H1 (cell line): ENCODE results near the gene HSD17B1. TPM values are rescaled to one million over a fixed set of nuclear protein-coding genes. Genes with fewer than 3 reads are reported as not detected.

Experiments used
- BRCA1 ChIP-seq: IDR thresholded peaks from 2 replicates; pipeline ENCODE4 v1.6.1; 2012; ENCODE audit warnings: low read depth, low read length, improper control_type of control experiment
- CBX5 ChIP-seq: fragments of 300-800, 300-1000 bp; sonication (generic); IDR thresholded peaks from 2 replicates; pipeline ENCODE4 v1.7.1; 2016; ENCODE audit warnings: antibody characterized with exemption, low read length, low read depth
- EP300 ChIP-seq, 2 experiments: IDR thresholded peaks; 1 replicate in 1 of 2; 2 replicates in 1 of 2; pipeline ENCODE4 v1.6.1; 2011 to 2012; ENCODE audit warnings: low read depth in 2 of 2, low read length in 2 of 2, mild to moderate bottlenecking in 2 of 2, borderline replicate concordance in 1 of 2, inconsistent platforms in 1 of 2, moderate library complexity in 1 of 2
- JUND ChIP-seq: IDR thresholded peaks from 2 replicates; pipeline ENCODE4 v1.6.1; 2011; ENCODE audit warnings: mild to moderate bottlenecking, improper control_type of control experiment, low read length
- KDM4A ChIP-seq: IDR thresholded peaks from one replicate; pipeline ENCODE4 v1.7.1; 2012; ENCODE audit warnings: low read depth, mild to moderate bottlenecking, moderate library complexity, low read length, inconsistent platforms; ENCODE audit not compliant: severe bottlenecking
- NRF1 ChIP-seq: IDR thresholded peaks from 2 replicates; pipeline ENCODE4 v1.6.1; 2011; ENCODE audit warnings: mild to moderate bottlenecking, low read depth, low read length, improper control_type of control experiment
- SAP30 ChIP-seq: fragments of 300-600 bp; sonication (generic); IDR thresholded peaks from 2 replicates; pipeline ENCODE4 v1.7.1; 2012; ENCODE audit warnings: low read length, moderate library complexity, mild to moderate bottlenecking, inconsistent platforms; ENCODE audit not compliant: insufficient read depth, insufficient replicate concordance
- SIRT6 ChIP-seq: IDR thresholded peaks from one replicate; pipeline ENCODE4 v1.7.1; 2012; ENCODE audit warnings: low read length, inconsistent platforms
- polyA plus RNA-seq, 7 experiments: library from polyadenylated mRNA; depleted of rRNA in 3 of 7; stranded (reverse) in 5 of 7; unstranded in 2 of 7; fragments of >200 nt in 5 of 7; fragments of 200-250 nt in 2 of 7; gene quantifications; 1 replicate in 5 of 7; 2 replicates in 1 of 7; 4 replicates in 1 of 7; pipeline versions ENCODE4 v1.2.1 to v1.2.3, GENCODE V29; 2011 to 2013; ENCODE audit warnings: missing spikeins in 2 of 7, mixed read lengths in 2 of 7
- total RNA-seq: library from RNA; stranded (reverse); fragmentation: NEBNext Ultra II Directional; extraction: Animal tissue kit (Norgen Biotek cat#: 25700); gene quantifications from 2 replicates; pipeline ENCODE4 v1.2.1, GENCODE V29; 2021
- TF ChIP-seq, protein P1 (sequence below): fragments of 300-600 bp; sonication (generic); IDR thresholded peaks from 2 replicates; pipeline ENCODE4 v1.7.1; 2012; ENCODE audit warnings: low read length, moderate library complexity, mild to moderate bottlenecking, inconsistent platforms; ENCODE audit not compliant: insufficient replicate concordance
- TF ChIP-seq, protein P2 (sequence below): IDR thresholded peaks from 2 replicates; pipeline ENCODE4 v1.6.1; 2012; ENCODE audit warnings: low read length, inconsistent platforms

Gene HSD17B1
- total and polyA plus RNA-seq, 2 of the 8 experiments (the other 6 are each of a cell fraction or from before 2014, with no cell fraction given), result 0.88 to 1.0 TPM

DNA sequence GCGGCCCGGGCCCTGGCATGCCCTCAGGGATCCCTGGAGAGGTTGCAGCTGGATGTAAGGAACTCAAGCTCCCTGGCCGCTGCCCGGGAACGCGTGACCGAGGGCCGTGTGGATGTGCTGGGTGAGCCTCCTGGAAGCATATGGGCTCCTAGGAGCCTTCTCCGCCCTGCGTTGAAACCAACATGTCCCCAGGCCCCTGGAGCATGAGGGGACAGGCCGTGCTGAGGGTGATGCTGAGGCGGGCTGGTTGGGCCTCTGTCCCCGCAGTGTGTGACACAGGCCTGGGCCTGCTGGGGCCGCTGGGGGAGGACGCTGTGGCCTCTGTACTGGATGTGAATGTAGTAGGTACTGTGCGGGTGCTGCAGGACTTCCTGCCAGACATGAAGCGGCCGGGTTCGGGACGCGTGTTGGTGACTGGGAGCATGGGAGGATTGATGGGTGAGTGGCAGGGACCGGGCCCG is 5.7 kb upstream of the HSD17B1 start (continued):
- TF ChIP-seq, protein P1, sequence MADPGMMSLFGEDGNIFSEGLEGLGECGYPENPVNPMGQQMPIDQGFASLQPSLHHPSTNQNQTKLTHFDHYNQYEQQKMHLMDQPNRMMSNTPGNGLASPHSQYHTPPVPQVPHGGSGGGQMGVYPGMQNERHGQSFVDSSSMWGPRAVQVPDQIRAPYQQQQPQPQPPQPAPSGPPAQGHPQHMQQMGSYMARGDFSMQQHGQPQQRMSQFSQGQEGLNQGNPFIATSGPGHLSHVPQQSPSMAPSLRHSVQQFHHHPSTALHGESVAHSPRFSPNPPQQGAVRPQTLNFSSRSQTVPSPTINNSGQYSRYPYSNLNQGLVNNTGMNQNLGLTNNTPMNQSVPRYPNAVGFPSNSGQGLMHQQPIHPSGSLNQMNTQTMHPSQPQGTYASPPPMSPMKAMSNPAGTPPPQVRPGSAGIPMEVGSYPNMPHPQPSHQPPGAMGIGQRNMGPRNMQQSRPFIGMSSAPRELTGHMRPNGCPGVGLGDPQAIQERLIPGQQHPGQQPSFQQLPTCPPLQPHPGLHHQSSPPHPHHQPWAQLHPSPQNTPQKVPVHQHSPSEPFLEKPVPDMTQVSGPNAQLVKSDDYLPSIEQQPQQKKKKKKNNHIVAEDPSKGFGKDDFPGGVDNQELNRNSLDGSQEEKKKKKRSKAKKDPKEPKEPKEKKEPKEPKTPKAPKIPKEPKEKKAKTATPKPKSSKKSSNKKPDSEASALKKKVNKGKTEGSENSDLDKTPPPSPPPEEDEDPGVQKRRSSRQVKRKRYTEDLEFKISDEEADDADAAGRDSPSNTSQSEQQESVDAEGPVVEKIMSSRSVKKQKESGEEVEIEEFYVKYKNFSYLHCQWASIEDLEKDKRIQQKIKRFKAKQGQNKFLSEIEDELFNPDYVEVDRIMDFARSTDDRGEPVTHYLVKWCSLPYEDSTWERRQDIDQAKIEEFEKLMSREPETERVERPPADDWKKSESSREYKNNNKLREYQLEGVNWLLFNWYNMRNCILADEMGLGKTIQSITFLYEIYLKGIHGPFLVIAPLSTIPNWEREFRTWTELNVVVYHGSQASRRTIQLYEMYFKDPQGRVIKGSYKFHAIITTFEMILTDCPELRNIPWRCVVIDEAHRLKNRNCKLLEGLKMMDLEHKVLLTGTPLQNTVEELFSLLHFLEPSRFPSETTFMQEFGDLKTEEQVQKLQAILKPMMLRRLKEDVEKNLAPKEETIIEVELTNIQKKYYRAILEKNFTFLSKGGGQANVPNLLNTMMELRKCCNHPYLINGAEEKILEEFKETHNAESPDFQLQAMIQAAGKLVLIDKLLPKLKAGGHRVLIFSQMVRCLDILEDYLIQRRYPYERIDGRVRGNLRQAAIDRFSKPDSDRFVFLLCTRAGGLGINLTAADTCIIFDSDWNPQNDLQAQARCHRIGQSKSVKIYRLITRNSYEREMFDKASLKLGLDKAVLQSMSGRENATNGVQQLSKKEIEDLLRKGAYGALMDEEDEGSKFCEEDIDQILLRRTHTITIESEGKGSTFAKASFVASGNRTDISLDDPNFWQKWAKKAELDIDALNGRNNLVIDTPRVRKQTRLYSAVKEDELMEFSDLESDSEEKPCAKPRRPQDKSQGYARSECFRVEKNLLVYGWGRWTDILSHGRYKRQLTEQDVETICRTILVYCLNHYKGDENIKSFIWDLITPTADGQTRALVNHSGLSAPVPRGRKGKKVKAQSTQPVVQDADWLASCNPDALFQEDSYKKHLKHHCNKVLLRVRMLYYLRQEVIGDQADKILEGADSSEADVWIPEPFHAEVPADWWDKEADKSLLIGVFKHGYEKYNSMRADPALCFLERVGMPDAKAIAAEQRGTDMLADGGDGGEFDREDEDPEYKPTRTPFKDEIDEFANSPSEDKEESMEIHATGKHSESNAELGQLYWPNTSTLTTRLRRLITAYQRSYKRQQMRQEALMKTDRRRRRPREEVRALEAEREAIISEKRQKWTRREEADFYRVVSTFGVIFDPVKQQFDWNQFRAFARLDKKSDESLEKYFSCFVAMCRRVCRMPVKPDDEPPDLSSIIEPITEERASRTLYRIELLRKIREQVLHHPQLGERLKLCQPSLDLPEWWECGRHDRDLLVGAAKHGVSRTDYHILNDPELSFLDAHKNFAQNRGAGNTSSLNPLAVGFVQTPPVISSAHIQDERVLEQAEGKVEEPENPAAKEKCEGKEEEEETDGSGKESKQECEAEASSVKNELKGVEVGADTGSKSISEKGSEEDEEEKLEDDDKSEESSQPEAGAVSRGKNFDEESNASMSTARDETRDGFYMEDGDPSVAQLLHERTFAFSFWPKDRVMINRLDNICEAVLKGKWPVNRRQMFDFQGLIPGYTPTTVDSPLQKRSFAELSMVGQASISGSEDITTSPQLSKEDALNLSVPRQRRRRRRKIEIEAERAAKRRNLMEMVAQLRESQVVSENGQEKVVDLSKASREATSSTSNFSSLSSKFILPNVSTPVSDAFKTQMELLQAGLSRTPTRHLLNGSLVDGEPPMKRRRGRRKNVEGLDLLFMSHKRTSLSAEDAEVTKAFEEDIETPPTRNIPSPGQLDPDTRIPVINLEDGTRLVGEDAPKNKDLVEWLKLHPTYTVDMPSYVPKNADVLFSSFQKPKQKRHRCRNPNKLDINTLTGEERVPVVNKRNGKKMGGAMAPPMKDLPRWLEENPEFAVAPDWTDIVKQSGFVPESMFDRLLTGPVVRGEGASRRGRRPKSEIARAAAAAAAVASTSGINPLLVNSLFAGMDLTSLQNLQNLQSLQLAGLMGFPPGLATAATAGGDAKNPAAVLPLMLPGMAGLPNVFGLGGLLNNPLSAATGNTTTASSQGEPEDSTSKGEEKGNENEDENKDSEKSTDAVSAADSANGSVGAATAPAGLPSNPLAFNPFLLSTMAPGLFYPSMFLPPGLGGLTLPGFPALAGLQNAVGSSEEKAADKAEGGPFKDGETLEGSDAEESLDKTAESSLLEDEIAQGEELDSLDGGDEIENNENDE, result no peak
- TF ChIP-seq SAP30 (no peak), NRF1 (no peak), EP300 (IDR thresholded peaks at IDR 0.05; ENCODE audit: borderline replicate concordance in 1 of 2, low read depth in 2 of 2, low read length in 2 of 2) (no peak), CBX5 (no peak), KDM4A (no peak), BRCA1 (no peak), SIRT6 (no peak), JUND (no peak)
- TF ChIP-seq, protein P2, sequence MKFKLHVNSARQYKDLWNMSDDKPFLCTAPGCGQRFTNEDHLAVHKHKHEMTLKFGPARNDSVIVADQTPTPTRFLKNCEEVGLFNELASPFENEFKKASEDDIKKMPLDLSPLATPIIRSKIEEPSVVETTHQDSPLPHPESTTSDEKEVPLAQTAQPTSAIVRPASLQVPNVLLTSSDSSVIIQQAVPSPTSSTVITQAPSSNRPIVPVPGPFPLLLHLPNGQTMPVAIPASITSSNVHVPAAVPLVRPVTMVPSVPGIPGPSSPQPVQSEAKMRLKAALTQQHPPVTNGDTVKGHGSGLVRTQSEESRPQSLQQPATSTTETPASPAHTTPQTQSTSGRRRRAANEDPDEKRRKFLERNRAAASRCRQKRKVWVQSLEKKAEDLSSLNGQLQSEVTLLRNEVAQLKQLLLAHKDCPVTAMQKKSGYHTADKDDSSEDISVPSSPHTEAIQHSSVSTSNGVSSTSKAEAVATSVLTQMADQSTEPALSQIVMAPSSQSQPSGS, result no peak
